ENCODE measurements around the gene RPL35A. TPM values are rescaled to one million over a fixed set of nuclear protein-coding genes. Genes with fewer than 3 reads are reported as not detected.

RPL35A gene
- total and polyA plus RNA-seq, 9 of the 15 experiments (the other 6 are each of a cell fraction or from before 2014, with no cell fraction given) = 1,475 to 2,942 (median 2,367) TPM

DNA sequence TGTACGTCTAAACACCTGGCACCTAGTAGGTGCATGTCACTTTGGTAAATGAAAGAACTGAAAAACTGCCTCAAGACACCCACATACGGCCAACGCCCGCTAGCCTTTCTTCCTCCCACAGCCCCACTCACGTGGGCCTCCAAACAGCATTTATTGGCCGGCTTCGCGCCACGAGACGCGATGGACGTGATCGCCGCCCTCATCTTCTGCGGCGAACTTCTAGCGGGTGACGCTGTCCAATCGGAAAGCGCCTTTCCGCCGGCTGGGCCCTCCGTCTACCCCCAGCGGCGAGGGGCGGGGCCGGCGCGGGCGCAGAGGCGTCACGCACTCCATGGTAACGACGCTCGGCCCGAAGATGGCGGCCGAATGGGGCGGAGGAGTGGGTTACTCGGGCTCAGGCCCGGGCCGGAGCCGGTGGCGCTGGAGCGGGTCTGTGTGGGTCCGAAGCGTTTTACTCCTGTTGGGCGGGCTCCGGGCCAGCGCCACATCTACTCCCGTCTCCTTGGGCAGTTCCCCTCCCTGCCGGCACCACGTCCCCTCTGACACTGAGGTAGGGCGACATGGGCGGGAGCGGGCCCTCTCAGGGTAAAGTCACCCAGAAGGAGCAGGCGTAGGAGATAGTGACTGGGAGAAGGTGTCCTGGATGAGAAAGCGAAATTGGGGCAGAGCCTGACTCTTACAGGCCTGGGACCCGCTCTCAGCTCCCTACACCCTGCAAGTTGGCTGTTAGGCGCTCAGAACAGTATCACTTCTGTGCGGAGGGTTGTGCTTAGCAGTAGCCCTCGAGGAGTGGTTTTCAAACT, 10.1 kb downstream of the RPL35A start, which contains the start of gene LMLN (continued):
- peak; percentile 79 for TF ChIP-seq ZHX1 (conservative IDR thresholded peaks at IDR 0.05; ENCODE audit: low read length)
- TF ChIP-seq, protein P1, sequence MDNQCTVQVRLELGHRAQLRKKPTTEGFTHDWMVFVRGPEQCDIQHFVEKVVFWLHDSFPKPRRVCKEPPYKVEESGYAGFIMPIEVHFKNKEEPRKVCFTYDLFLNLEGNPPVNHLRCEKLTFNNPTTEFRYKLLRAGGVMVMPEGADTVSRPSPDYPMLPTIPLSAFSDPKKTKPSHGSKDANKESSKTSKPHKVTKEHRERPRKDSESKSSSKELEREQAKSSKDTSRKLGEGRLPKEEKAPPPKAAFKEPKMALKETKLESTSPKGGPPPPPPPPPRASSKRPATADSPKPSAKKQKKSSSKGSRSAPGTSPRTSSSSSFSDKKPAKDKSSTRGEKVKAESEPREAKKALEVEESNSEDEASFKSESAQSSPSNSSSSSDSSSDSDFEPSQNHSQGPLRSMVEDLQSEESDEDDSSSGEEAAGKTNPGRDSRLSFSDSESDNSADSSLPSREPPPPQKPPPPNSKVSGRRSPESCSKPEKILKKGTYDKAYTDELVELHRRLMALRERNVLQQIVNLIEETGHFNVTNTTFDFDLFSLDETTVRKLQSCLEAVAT (IDR thresholded peaks at IDR 0.05) = peak; percentile 11 to 13; a peak in 1 of 4 replicates
- TF ChIP-seq MBD2 (IDR thresholded peaks at IDR 0.05; ENCODE audit: borderline replicate concordance, low read depth) = 0 out of 2 replicates have a peak, but pooled peaks have one; percentile 15
- peak; percentile 71 for TF ChIP-seq NEUROD1 (IDR thresholded peaks at IDR 0.05; ENCODE audit: borderline replicate concordance, low read depth, low read length, partially characterized antibody)
- TF ChIP-seq RFX1 (IDR thresholded peaks at IDR 0.05) = peak; percentile 94
- no peak for TF ChIP-seq HDAC3 (IDR thresholded peaks at IDR 0.05; ENCODE audit: borderline replicate concordance, partially characterized antibody)
- TF ChIP-seq NFXL1 (CRISPR knock-in tag; IDR thresholded peaks at IDR 0.05) = no peak
- TF ChIP-seq SREBF1 (IDR thresholded peaks at IDR 0.05; ENCODE audit: borderline replicate concordance, low read depth, low read length) = no peak
- no peak for TF ChIP-seq CHCHD3 (CRISPR knock-in tag; IDR thresholded peaks at IDR 0.05)
- TF ChIP-seq TFAP4 (CRISPR knock-in tag; IDR thresholded peaks at IDR 0.05; ENCODE audit: borderline replicate concordance) = peak; percentile 94
- TF ChIP-seq HMBOX1 (IDR thresholded peaks at IDR 0.05) = no peak
- TF ChIP-seq PKNOX1 (IDR thresholded peaks at IDR 0.05) = peak; percentile 85
- TF ChIP-seq, protein P2, sequence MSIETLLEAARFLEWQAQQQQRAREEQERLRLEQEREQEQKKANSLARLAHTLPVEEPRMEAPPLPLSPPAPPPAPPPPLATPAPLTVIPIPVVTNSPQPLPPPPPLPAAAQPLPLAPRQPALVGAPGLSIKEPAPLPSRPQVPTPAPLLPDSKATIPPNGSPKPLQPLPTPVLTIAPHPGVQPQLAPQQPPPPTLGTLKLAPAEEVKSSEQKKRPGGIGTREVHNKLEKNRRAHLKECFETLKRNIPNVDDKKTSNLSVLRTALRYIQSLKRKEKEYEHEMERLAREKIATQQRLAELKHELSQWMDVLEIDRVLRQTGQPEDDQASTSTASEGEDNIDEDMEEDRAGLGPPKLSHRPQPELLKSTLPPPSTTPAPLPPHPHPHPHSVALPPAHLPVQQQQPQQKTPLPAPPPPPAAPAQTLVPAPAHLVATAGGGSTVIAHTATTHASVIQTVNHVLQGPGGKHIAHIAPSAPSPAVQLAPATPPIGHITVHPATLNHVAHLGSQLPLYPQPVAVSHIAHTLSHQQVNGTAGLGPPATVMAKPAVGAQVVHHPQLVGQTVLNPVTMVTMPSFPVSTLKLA (conservative IDR thresholded peaks at IDR 0.05) = peak; percentile 93 to 96
- TF ChIP-seq ZKSCAN3 (CRISPR knock-in tag; IDR thresholded peaks at IDR 0.05) = no peak

Data from K562 (cell line).